Activated T-cell treated with anti-CD3 and anti-CD28 coated beads, Interleukin-2, amount 50 U/mL, for 48 hours (primary cell): ENCODE results near the gene PTPRT.

Source experiments
- DNase-seq, 2 experiments: peaks; one replicate each; pipeline ENCODE4 v3.0.0-alpha.2; 2020

The PTPRT gene

GRCh38 chr20:42093542-42094440 lies 1095.9 kb downstream of the PTPRT start:
- DNase-seq: no peak

GRCh38 chr20:42093041-42093440 lies 1096.7 kb downstream of the PTPRT start:
- no peak for DNase-seq

DNA sequence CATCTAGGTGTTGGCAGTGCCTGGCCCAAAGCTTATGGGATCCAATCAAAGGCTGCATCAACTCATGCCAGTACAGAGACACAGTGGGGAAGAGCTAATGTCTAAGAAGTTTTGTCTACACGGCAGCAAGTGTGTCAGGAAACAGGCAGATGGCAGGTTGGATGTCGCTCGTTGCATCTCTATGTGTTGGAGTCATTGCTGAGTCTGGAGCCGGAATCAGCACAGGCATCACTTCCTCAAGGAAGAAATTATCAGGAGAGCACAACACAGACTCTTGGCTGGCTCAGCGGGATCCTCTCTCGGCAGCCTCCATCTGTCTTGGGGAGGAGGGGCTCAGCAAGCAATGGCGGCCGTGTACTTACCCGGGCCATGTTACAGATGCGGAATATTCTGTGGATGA lies 1104.3 kb downstream of the PTPRT start:
- DNase-seq: no peak

GRCh38 chr20:42083280-42083679 lies 1106.4 kb downstream of the PTPRT start:
- DNase-seq: no peak

GRCh38 chr20:42082611-42083010 lies 1107.1 kb downstream of the PTPRT start:
- DNase-seq: no peak

DNA sequence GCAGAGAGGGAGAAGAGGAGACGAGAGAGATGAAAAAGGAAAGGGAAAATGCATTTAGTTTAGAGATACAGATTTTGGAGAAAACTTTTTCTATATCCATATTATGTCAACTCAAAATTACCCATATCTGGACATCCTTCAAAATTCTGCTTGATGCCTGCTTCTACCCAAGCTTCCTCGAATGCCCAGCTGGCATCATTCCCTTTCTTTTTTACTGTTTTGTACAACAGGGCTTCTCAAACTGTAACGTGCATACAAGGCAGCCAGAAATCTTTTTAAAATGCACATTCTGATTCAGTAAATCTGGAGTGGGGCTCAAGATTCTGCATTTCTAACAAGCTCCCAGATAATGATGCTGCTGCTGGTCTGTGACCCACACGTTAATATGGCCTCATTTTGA lies 1108.8 kb downstream of the PTPRT start:
- no peak for DNase-seq

DNA sequence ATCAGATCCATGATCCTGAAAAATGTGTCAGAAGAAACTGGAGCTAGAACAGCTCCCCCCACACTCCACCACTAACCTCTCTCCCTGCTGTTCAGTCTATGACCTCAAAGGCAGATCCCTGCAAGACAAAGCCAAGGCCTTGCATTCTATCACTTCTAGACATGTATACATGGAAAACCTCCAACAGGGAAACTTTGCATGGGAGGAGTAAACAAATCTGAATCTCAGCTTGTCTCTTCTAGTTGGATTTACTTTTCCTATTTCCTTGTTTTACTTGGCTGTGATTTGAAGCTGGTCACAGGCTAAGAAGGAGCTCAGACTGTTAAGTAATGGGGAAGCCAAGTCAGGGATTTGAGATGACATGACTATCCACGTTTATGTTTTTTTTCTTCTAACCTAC lies 1114.8 kb downstream of the PTPRT start:
- DNase-seq: no peak

GRCh38 chr20:42067596-42067995 lies 1122.1 kb downstream of the PTPRT start:
- DNase-seq: no peak

DNA sequence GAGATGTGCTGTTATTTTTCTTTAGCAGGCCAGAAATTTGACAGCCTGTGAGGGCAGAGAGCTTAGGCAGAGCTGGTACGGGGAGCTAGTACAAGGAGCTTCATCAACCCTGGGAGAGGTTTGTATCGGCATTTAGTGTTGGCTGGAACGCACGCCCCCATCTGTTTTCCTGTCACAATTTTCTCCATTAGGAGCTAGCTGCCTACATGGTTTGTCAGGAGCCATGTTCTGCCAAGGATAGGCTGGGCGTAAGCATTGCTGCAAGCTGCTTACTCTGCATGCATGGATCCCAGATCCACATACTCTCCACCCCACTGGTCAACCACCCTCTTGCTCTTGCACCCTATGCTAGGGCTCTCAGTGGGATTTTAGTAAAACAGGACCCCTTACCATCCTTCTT lies 1122.5 kb downstream of the PTPRT start:
- DNase-seq: no peak

DNA sequence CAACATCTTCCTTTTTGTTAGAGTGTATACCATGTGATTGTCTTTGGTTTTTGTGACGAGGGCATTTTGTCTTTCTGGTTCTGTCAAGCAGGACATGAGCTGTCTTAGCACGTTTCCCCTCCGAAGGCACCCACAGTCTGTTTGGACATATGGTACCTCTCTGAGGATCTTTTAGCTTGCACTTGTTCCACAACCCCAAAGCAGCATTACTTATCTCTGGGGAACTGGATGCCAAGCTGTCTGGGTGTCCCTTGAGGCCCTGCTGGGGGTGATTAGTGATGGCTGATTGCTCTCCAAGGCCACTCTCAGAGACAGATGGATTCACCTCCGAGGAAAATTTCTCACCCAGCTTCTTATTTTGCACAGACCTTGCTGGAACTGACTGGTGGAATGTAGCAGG lies 1126.6 kb downstream of the PTPRT start:
- DNase-seq: no peak

DNA sequence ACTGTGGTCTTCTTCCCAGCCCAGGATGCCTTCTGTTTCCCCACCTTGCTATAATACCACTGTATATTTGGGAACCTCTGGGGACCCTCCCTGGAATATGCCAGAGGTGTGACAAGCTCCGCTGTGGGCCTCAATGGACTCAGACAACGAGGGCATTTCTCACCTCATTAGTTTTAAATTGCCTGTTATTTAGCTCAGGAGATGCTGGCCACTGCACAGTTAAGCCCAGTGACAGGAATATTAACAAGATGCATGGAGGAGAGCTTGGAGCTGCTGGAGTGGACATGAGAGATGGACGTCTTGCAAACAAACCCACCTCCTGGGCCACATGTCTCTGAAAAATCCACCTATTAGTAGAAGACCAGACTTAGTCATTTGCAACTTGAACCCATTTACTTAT lies 1136.4 kb downstream of the PTPRT start:
- no peak for DNase-seq

DNA sequence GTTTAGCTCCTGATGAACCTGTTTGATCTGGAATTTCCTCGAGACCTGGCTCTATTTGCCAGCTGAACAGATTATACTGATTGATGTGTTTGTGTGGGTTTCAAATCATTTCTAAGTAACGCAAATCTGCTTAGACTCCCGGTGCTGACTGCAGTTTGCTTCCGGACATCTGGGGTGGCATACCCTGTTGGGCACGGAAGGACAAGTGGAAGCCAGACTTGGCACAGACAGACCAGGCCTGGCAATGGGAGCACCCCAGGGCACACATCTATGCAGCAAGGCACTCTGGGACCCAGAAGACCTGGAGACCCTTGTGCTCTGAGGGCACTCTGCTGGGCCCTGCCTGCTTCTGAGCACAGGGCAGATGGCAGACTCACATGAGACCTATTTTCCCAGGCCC lies 1137.8 kb downstream of the PTPRT start:
- DNase-seq: no peak

DNA sequence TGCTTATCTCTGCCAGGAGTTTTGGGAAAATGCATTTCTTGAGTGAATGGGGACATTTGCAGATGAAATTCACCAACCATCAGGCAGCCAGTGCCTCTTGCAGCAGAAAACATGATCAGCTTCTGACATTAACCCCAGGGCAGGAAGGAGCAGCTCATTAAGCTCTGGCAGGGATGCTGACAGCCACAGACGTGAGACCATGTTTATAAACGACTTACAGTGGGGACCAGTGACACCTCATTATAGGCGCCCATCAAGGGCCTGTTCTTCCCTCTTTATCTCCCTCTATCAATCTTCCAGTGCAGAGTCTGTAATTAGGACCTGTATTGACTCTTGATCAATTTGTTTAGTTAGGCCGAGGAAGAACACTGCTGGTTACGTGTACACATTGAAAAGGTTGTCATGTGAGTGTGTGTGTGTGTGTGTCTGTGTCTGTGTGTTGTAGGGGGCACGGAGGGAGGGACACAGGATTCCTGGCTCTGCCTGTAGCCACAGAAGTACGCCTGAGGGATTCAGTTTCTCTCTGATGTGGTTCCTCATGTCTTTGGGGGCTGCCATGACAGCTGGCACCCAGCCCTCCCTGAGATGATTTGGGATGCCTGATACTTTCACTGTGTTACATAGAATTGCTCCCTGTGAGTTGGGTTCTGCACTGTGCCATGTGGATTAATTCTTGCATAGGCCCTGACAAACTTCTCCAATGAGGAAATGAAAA lies 1143.2 kb downstream of the PTPRT start:
- DNase-seq: no peak

GRCh38 chr20:42043921-42044320 lies 1145.8 kb downstream of the PTPRT start:
- DNase-seq: no peak

DNA sequence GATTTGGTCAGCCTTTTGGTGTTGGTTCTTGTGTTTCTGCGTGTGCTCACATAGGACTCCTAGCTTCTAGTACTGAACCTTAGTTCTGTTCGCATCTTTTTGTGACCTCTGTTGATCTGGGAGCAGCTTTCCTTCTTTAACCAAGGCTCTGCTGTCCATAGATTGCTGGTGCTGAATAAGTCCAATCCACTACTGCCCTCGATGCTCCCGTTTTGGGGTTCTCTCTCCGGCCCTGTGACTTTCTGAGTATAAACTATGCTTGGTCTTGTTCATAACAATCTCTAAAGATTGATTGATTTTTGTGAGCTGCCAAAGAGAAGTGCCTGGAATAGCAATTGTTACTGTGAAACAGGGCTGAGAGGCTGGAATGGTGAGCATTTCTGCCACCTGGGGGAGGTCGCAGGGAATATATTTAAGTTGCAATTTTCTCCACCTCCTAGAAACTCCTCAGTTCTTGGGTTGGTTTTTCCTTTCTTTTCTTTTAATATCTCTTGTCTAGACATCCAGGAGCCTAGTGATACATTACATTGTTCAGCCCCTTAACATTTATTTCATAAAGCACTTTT lies 1148.6 kb downstream of the PTPRT start:
- no peak for DNase-seq

- no peak for DNase-seq
Observed at GRCh38 chr20:42027746-42028268, 1161.9 kb downstream of the PTPRT start.

- DNase-seq: no peak
Observed at GRCh38 chr20:42026599-42026998, 1163.1 kb downstream of the PTPRT start.

DNA sequence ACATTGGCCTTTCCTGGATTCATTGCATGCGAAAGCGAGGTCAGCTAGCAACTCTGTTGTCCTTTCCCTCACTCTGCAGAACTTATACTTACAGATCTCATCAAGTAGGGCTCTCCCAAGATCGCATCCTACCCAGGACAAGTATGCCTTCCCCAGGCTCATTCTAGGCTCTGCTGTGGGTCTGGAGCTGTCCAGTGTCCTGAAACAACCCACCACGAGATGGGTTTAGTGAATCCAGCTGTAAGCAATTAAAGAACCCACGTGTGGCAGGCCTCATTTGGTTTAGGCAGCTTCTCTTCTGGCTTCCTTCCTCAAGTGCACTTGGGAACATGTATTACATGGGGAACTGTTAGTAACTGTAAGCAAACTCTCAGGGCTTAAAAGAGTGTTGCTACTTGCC lies 1165.1 kb downstream of the PTPRT start:
- no peak for DNase-seq
